Fibroblast of skin of abdomen (primary cell): ENCODE measurements around the gene GPC1. TPM values are rescaled to one million over a fixed set of nuclear protein-coding genes. Genes with fewer than 3 reads are reported as not detected.
"Not testable (repeated sequence)": the region's sequence is repeated elsewhere in the genome, so short reads cannot be mapped to it uniquely, and the experiment has no call there.

Source experiments
- DNase-seq: peaks from one replicate; pipeline ENCODE4 v3.0.0-alpha.2; 2013
- polyA plus RNA-seq, 2 experiments: library from polyadenylated mRNA; unstranded; fragments of 120-200 nt; gene quantifications; one replicate each; pipeline ENCODE4 v1.2.1, GENCODE V29; 2013; ENCODE audit not compliant: insufficient read length in 2 of 2

Gene GPC1, protein sequence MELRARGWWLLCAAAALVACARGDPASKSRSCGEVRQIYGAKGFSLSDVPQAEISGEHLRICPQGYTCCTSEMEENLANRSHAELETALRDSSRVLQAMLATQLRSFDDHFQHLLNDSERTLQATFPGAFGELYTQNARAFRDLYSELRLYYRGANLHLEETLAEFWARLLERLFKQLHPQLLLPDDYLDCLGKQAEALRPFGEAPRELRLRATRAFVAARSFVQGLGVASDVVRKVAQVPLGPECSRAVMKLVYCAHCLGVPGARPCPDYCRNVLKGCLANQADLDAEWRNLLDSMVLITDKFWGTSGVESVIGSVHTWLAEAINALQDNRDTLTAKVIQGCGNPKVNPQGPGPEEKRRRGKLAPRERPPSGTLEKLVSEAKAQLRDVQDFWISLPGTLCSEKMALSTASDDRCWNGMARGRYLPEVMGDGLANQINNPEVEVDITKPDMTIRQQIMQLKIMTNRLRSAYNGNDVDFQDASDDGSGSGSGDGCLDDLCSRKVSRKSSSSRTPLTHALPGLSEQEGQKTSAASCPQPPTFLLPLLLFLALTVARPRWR
- polyA plus RNA-seq (2013, experiment 1 of 2; ENCODE audit: insufficient read length) = 91.1 TPM
- 98.5 TPM for polyA plus RNA-seq (2013, experiment 2 of 2; ENCODE audit: insufficient read length)

DNA sequence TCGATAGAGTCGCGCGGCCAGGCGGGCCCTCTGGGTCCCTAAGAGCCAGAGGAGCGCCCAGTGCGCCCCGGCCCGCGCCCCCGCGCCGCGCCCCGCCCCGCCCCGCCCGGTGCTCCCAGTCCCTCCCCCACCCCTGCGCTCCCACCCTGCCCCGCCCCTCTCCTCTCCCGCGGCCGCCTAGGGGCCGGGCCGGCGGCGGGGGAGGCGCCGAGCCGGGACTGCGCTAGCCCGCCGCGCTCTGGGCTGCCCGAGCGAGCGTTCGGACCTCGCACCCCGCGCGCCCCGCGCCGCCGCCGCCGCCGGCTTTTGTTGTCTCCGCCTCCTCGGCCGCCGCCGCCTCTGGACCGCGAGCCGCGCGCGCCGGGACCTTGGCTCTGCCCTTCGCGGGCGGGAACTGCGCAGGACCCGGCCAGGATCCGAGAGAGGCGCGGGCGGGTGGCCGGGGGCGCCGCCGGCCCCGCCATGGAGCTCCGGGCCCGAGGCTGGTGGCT, at the start of gene GPC1:
GPC1 (plus strand) TSS at position 207 of the 491 bp plus-strand sequence; CDS start at position 463, 256 bp downstream.
- DNase-seq = peak; percentile 84

- no peak for DNase-seq
Observed at GRCh38 chr2:240386326-240386725, 49.1 kb upstream of the GPC1 start.

GRCh38 chr2:240386743-240387142, 48.7 kb upstream of the GPC1 start:
- not testable (repeated sequence) for DNase-seq

- DNase-seq = no peak
Observed at GRCh38 chr2:240387325-240387668, 48.2 kb upstream of the GPC1 start.

- DNase-seq = peak; percentile 94
Observed at GRCh38 chr2:240387669-240388358, 47.6 kb upstream of the GPC1 start.

DNA sequence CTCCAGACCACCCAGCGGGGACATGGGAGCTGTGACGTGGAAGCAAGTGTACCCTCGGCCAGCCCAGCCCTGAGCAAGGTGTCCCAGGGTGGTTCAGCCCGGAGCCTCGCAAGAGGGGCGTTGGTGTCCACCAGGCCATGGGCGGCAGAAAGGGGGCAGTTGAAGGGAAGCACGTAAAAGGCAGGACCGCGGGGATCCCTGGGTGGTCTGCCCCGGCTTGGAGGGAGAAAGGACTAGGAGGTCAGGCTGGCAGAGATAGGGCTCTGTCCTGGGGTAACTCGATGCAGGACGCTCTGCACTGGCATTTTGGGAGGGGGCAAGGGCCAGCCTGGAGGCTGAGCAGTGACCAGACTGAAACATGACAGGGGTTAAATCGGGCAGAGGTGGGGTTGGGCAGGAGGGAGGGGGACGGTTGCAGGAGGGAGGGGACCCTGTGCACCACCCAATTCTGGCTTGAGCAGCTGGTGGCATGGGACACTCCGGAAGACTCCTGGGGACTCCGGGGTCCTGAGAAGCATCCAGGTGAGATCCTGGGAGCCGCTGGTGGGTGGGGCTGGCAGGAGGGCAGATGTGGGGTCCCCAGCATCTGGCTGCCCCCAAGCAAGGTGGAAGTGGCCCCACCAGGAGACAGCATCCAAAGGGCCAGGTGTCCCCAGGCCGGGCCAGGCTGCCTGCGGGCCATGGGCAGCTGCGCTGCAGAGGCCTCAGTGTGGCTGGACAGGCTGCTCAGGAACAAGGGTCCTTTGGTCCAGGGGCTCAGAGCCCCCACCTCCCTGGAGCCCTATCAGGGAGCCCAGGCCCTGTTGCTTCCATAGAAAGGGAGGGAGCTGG, 46.8 kb upstream of the GPC1 start:
- no peak for DNase-seq

GRCh38 chr2:240389302-240389805, 46.1 kb upstream of the GPC1 start:
- no peak for DNase-seq

DNA sequence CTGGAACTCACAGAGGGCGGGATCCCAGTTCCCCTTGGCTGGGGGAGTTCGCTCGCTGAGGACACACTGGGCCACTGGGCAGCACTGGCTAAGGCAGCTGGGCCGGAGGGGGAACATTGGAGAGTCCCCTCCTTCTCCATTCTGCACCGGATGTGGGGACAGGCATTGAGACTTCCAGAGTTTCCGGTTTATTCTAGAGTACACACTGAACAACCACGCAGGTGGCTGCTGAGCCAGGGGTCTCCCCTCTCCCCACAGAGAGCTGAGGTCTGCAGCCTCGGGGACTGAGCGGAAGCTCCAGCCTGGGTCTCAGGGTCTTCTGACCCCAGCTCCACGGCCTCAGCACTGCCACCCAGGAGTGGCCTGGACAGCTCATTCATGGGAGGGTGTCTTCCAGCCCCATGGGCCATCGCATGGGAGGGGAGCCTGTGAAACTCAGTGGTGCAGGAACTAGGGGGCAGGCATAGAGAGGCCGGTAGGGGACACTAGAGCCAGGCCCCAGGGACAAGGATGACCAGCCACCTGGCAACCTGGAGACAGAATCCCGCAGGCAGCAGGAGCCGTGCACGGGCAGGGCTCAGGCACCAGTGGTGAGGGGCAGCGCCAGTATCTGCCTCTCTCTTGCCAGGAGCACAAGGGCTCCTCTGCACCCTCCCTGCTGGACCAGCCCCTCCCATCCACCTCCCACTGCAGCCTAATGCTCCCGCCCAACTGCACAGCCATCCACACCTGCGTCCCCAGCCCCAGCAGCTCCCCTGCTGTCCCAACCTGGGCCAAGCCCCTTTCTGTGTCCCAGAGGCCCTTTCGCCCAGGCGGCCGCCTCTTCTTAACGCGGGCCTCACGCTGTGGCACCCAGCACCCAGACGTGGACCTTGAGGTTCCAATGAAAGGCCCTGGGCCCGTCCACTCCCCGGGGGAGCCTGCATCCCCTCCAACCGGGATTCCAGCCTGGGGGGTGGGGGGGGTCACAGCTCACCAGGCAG, 45.1 kb upstream of the GPC1 start:
- no peak for DNase-seq

DNA sequence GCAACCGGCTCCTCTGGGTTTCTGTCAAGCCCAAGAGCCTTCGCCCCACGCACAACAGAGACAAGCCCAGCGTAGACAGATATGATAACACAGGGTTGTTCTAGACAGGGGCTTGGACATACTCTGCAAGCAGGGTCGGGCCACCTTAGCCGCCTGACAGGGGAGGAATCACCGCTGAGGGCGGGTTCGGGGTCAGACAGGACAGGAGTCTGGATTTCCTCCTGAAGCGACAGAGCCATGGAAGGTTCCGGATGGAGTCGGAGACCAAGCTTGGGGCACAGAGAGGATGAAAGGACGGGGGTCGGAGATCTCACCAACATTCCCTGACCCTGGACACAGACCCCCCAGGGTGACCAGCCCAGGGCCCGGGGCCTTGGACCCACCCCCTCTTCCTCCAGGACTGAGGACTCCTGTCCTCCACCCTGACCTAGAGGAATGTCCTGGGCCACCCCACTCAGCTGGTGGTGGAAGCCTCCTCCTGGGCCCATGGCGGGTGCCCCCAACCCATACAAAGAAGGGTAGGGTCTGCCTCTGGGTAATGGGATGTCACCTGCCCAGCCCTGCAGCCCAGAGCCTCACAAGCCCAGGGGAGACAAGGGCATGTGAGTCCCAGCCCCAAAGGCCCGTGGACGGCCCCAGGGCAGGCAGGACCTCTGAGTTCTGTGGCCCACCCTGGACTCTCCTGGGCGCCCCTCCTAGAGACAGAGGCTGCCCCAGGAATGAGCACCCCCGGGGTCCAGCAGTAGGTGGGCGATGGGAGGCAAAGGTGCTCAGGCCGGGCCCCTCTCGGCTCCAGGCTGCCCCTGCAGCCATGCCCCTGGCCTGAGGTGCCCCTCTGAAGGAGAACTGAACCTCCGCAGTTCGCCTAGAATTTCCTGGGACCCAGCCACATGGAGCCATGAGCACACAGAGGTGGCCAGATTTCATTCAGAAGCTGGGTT, 44.1 kb upstream of the GPC1 start:
- DNase-seq = no peak

DNA sequence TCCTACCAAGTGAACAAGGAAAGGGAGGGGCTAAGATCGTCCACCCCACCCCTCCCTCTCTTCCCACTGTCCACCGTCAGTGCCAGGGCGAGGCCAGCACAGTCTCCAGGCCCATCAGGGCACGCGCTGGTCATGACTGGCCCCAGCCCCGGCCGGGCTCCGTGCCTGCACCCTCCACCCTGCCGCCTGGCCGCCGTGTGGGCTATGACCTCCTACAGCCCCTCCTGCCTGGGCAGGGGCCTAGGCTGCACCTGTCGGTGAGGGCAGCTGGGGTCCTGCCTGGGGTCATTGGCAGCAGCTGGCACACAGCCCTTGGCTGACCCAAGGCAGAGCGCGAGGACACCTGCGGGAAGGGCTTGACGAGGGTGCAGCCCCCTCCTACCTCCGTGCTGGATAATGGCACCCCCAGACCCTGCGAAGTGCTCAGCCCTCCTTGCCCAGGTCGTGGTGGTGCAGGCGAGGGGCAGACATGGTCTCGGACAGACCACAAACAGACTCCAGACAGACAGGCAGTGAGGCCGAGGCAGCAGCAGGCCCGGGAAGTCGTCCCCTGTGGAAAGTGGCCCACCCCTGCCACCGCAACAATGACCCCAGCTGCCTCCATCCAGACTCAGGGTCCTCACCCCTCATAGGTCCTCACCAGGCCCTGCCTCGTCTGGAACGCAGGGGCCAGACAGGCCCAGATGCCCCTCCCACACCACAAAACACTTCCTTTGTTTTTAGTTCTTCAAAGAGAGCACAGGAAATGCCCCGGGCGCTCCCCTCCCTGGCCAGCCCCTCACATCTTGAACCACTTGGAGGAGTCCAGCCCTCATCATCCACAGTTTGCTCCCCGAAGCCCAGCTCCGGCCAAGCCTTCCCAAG, 43.1 kb upstream of the GPC1 start:
- DNase-seq = peak; percentile 33

GRCh38 chr2:240392948-240393830, 42.3 kb upstream of the GPC1 start:
- no peak for DNase-seq

- DNase-seq = no peak
Observed at GRCh38 chr2:240393831-240394410, 41.5 kb upstream of the GPC1 start.

- no peak for DNase-seq
Observed at GRCh38 chr2:240394549-240394948, 40.9 kb upstream of the GPC1 start.

GRCh38 chr2:240395448-240395847, 40.0 kb upstream of the GPC1 start:
- no peak for DNase-seq

- DNase-seq = no peak
Observed at GRCh38 chr2:240395896-240396622, 39.4 kb upstream of the GPC1 start.
